ENCODE results near the gene KANSL1.

KANSL1 gene

DNA sequence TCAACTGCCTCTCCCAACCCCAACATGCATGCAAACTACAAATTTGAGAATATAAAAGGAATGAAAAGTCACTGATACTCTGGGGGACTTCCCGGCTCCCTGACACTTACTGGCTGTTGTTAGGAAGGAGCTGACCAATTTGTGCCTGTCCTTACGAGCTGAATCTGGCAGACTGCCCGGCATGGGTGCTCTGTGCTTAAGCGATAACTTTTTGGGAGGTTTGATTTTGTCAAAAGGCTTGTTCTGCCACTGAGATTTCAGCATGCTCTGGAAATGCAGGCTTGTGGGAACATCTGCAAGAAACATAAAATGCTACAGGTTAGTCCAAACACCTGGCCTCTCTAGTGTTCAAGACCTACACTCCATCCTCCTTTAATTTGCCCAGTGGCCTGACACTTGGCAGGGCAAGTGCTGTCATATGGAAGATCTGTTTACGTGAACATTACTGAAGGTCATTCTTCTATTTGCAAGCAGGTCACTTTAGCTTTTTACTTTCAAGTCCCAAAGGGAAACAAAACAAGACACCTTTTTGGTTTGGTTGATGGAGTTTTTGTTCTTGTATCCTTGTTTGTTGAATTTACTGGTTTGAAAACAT lies 153.5 kb downstream of the KANSL1 start:
- no peaks in the 10 kb centered on the region for H3K27me3 ChIP-seq (ENCODE audit: low read length)
- TF ChIP-seq, protein P1, sequence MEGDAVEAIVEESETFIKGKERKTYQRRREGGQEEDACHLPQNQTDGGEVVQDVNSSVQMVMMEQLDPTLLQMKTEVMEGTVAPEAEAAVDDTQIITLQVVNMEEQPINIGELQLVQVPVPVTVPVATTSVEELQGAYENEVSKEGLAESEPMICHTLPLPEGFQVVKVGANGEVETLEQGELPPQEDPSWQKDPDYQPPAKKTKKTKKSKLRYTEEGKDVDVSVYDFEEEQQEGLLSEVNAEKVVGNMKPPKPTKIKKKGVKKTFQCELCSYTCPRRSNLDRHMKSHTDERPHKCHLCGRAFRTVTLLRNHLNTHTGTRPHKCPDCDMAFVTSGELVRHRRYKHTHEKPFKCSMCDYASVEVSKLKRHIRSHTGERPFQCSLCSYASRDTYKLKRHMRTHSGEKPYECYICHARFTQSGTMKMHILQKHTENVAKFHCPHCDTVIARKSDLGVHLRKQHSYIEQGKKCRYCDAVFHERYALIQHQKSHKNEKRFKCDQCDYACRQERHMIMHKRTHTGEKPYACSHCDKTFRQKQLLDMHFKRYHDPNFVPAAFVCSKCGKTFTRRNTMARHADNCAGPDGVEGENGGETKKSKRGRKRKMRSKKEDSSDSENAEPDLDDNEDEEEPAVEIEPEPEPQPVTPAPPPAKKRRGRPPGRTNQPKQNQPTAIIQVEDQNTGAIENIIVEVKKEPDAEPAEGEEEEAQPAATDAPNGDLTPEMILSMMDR (IDR thresholded peaks at IDR 0.05; ENCODE audit: insufficient read depth, low read length, poor library complexity, severe bottlenecking), result no peak
- TF ChIP-seq EZH2phosphoT487 (conservative IDR thresholded peaks at IDR 0.05; ENCODE audit: low read length), result no peak

DNA sequence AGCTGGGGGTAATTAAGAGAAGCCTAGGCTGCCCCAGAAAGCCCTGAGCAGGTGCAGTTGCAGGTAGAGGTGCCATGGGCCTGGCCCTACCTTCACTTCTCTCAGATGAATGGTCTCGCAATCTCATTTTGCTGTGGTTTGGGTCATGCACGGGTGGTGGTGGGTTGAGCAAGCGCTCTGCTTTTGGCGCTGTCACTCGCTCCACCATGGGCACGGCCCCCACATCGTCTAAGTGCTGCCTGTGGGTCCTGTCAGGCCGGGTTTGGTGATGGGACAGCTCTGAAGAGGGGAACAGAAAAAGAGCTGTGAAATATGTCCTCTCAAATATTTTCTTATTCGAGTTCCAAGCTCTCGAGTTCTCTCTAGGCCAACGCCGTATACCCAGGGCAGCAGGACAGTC lies 154.3 kb downstream of the KANSL1 start:
- Histone ChIP-seq H3K79me2 (ENCODE audit: insufficient read depth, low read length) (no peaks in the 10 kb centered on the region), H3F3A (ENCODE audit: insufficient read depth) (no peaks in the 10 kb centered on the region; the same call in 1 of the 2 replicates), H2AFZ (ENCODE audit: low read depth, low read length, severe bottlenecking) (no peak overlapping the region), H3K9ac (ENCODE audit: low read length) (no peak overlapping the region), H3K4me2 (ENCODE audit: low read depth, low read length, poor library complexity, severe bottlenecking) (no peak overlapping the region), H3K27ac (ENCODE audit: low read depth, low read length) (no peak overlapping the region), H3K4me3 (ENCODE audit: insufficient read depth, low read length, poor library complexity, severe bottlenecking) (no peak overlapping the region), H3K9me2 (replicated peaks; ENCODE audit: insufficient read depth, low read length) (no peaks in the 10 kb centered on the region), H3K36me3 (ENCODE audit: low read length) (peaks cover 35% of the 10 kb centered on the region; the same call in 1 of the 2 replicates), H4K20me1 (ENCODE audit: low read depth, low read length) (no peaks in the 10 kb centered on the region), H3K9me3 (ENCODE audit: insufficient read depth, low read length) (no peaks in the 10 kb centered on the region), H3K27me3 (ENCODE audit: low read length) (no peaks in the 10 kb centered on the region)
- TF ChIP-seq EZH2phosphoT487 (conservative IDR thresholded peaks at IDR 0.05; ENCODE audit: low read length), result no peak
- TF ChIP-seq, protein P1 (IDR thresholded peaks at IDR 0.05; ENCODE audit: insufficient read depth, low read length, poor library complexity, severe bottlenecking), result no peak

More for the DNA sequence above, 153.5 kb downstream of the KANSL1 start:
- no peak overlapping the region for H3K9ac ChIP-seq (ENCODE audit: low read length)
- H2AFZ ChIP-seq (ENCODE audit: low read depth, low read length, severe bottlenecking), result no peak overlapping the region
- H3K79me2 ChIP-seq (ENCODE audit: insufficient read depth, low read length), result no peaks in the 10 kb centered on the region
- H3K4me2 ChIP-seq (ENCODE audit: low read depth, low read length, poor library complexity, severe bottlenecking), result no peak overlapping the region
- no peak overlapping the region for H3K27ac ChIP-seq (ENCODE audit: low read depth, low read length)
- no peaks in the 10 kb centered on the region for H4K20me1 ChIP-seq (ENCODE audit: low read depth, low read length)
- no peaks in the 10 kb centered on the region for H3K9me2 ChIP-seq (replicated peaks; ENCODE audit: insufficient read depth, low read length)
- H3K9me3 ChIP-seq (ENCODE audit: insufficient read depth, low read length), result no peaks in the 10 kb centered on the region
- H3F3A ChIP-seq (ENCODE audit: insufficient read depth), result peaks cover 2% of the 10 kb centered on the region; the same call in 1 of the 2 replicates
- H3K4me3 ChIP-seq (ENCODE audit: insufficient read depth, low read length, poor library complexity, severe bottlenecking), result no peak overlapping the region
- H3K36me3 ChIP-seq (ENCODE audit: low read length), result peaks cover 37% of the 10 kb centered on the region; the same call in 1 of the 2 replicates

DNA sequence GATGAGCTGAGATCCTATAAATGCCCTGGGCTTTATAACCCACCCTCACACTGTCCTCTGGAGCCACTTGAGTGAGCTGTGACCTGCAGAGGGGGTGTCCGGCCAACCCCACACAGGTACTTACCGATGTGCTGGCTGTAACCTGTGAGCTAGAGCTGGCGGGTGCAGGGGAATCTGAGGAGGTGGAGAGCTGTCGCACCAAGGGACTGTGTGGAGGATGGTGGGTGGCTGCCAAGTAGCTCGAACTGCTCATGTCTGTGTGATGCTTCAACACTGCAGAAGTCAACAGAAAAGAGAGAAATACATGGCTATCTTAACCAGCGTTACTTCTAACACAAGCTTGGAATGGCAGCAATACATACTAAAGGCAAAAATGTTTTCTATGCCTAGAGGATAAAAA lies 154.8 kb downstream of the KANSL1 start:
- TF ChIP-seq EZH2phosphoT487 (conservative IDR thresholded peaks at IDR 0.05; ENCODE audit: low read length), result no peak
- TF ChIP-seq, protein P1 (IDR thresholded peaks at IDR 0.05; ENCODE audit: insufficient read depth, low read length, poor library complexity, severe bottlenecking), result no peak
- Histone ChIP-seq H3F3A (ENCODE audit: insufficient read depth) (no peaks in the 10 kb centered on the region; the same call in 1 of the 2 replicates), H3K9me2 (replicated peaks; ENCODE audit: insufficient read depth, low read length) (no peaks in the 10 kb centered on the region), H3K27ac (ENCODE audit: low read depth, low read length) (no peak overlapping the region), H3K9me3 (ENCODE audit: insufficient read depth, low read length) (no peaks in the 10 kb centered on the region), H2AFZ (ENCODE audit: low read depth, low read length, severe bottlenecking) (no peak overlapping the region), H3K4me3 (ENCODE audit: insufficient read depth, low read length, poor library complexity, severe bottlenecking) (no peak overlapping the region), H3K36me3 (ENCODE audit: low read length) (peaks cover 34% of the 10 kb centered on the region; the same call in 1 of the 2 replicates), H3K27me3 (ENCODE audit: low read length) (no peaks in the 10 kb centered on the region), H3K79me2 (ENCODE audit: insufficient read depth, low read length) (no peaks in the 10 kb centered on the region), H4K20me1 (ENCODE audit: low read depth, low read length) (no peaks in the 10 kb centered on the region), H3K4me2 (ENCODE audit: low read depth, low read length, poor library complexity, severe bottlenecking) (no peak overlapping the region), H3K9ac (ENCODE audit: low read length) (no peak overlapping the region)

All from SU-DHL-6 (cell line).